AG08395 (cell line): ENCODE data around the gene VAV2.
"Not testable (repeated sequence)": the region's sequence is repeated elsewhere in the genome, so short reads cannot be mapped to it uniquely, and the experiment has no call there.

Source experiments
- DNase-seq: peaks from one replicate; pipeline ENCODE4 v3.0.0; 2012; ENCODE audit warnings: mixed read lengths, low spot score

VAV2 gene

DNA sequence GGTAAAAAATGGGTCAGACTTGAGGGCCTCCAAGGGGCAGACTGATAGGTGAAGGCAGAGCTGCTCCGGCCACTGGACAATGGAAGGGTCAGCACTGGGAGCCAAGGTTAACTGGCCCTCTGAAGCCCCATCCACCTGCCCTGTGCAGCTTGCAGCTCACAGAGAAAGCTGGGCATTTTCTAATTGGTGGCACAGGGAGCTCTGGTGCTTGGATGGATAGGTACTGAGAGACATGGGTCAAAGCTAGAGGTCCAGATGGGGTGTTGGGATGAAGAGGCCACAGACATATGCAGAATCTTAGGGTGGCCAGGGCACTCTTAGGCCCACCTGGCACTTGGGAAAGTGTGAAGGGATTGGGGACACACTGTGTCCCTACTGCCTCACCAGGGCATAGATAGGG, 224.5 kb downstream of the VAV2 start:
- DNase-seq, result no peak

DNA sequence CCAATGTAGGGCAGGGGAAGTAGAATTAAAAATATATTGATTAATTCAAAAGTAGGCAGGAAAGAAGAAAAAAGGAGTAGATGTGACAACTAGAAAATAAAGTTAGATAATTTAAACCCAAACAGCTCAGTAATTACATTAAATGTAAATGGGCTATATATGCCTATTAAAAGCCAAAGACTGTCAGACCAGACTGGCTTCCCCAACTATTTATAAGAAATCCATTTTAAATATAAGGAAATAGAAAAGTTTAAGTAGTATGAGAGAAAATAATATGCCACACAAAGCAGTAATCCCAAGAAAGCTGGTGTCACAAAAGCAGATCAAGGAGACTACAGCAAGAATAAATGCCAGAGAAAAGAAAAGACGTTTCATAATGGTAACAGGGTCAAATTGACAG, 225.1 kb downstream of the VAV2 start:
- DNase-seq, result no peak

DNA sequence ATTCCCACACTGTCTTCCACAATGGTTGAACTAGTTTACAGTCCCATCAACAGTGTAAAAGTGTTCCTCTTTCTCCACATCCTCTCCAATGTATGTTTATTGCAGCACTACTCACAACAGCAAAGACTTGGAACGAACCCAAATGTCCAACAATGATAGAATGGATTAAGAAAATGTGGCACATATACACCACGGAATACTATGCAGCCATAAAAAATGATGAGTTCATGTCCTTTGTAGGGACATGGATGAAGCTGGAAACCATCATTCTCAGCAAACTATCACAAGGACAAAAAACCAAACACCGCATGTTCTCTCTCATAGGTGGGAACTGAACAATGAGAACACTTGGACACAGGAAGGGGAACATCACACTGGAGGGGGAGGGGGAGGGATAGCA, 225.9 kb downstream of the VAV2 start:
- DNase-seq, result not testable (repeated sequence)

DNA sequence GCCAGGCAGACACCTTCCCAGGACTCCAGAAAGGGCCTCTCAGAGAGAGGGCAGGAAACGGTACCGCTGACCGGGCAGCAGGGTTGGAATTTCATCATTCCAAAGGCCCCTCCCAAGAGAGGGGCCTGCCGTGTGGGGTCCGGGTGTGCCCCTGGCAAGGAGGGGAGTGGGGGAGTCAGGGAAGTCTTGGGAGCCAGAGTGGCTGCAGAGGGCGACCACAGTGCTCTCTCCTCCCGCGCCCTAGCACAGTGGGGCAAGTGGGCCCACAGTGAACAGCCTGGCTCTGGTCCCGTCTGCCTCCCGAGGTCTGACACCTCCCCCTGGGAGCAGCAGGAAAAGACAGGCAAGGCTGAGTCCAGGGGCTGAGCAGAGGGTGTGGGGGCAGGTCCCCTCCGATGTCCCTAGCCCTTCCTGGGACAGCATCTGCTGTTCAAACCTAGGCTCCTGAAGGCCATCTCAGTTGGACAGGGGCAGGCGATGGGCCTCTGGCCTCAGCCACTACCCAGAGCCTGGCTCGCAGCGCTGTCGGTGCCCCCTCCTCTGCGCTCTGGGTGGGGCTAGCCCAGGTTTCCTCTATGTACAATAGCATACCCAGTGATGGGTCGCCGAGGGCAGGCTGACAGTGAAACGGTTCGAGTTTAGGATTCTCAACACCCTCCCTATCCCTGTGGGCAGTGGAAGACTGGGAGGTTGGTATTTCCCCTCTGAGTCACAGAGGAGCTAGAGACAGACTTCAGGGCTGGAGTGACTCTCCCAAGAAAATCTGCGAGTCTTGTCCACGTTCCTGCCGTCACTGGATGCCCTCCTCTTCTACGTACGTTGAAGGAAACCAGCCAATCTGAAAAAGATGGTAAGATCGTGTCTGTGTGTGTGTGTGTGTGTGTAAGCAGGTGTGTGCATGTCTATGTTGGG, 228.6 kb downstream of the VAV2 start:
- DNase-seq, result peak; percentile 59

DNA sequence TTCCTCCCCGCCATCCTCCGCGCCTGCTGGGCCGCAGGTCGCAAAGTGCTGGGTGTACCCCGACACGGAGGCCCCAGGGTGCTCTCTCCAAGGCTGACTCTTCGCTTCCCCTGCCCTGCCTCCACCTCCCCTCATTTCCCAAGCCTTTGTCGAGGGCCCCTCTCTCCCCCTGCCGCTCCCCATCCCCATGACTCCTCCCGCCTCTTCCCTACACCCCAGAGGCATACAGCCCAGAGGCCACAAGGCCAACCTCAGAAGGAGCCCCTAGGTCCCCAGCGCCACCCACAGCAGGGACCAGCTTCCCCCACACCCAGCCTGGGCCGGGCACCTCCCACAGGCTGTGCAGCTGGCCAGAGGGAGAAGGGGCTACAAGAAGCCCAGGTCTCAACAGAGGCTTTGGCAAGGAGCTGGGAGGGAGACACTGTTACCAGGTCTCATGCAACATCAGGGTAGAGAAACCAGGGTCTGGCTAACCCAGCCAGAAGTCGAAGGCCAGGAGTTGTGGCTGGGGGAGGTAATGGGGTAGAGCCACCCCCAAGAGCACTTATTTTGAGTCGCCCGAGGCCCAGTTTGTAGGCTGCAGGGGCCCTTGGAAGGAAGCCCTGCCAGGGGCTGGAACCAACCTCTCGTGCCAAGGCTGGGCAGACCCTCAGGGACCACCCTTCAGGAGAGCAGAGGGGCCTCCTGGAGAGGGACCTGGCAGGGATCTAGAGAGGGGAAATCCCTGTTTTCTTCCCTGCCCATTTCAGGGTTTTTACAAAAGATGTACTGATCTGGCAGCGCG, 229.4 kb downstream of the VAV2 start:
- no peak for DNase-seq

DNA sequence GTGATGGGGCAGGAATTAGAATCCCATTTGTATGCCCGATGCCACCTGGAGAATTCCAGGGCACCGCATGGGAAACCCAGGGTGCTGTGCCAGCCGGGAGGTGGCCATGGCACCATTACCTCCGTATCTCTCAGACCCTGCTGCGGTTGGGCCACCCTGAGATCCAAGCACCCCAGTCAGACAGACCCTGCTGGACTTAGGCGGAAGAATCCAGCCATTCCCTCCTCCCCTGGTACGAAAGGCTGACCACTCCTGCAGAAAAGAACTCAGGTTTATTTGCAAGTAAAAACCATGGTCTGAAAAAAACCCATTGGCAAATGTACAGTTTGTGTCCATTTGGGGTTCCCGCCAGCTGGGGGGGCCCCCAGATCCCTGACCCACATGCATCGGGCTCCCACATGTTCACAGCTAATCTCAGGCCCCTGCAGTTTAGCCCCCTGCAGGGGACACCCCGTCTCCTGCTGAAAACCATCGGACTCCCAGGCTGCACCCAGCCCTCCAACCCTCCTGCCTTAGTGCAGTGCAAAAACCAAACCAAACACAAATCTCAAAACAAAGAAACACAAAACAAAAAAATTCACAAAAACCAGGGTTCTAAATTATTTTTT, 230.4 kb downstream of the VAV2 start:
- no peak for DNase-seq

DNA sequence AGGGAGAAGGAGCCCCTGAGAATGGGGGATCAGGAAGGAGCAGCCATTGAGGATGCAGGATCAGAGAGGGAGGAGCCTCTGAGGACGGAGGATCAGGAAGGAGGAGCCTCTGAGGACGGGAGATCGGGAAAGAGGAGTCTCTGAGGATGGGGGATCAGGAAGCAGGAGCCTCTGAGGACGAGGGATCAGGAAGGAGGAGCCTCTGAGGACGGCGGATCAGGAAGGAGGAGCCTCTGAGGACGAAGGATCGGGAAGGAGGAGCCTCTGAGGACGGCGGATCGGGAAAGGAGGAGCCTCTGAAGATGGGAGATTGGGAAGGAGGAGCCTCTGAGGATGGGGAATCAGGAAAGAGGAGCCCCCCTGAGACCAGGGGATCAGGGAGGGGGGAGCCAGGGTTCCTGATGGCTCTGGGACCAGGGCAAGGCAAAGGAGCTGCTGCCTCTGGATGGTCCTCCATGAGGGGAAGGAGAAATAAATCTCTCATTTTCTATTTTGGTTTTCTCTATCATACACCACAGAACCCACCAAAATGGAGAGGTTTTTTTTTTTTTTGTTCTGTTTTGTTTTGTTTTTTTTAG, 231.3 kb downstream of the VAV2 start:
- no peak for DNase-seq

DNA sequence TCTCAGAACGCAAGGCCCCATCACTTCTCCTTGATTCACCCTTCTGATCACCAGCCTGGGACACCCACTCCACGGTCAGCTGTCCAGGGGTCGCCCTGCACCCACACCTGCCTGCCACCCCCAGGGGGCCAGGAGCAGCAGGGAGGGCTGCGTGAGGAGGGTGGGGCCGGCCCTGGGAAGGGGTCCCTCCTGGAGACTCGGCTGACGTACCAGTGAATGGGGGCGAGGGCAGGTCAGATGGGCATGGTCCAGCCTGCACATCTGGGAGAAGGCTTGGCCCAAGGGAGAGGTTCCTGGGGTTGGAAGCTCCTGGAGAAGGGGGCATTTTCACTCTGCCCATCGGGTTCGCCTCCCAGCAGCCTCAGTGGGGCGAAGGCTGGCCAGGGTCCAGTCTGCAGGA, 232.2 kb downstream of the VAV2 start:
- DNase-seq, result no peak

DNA sequence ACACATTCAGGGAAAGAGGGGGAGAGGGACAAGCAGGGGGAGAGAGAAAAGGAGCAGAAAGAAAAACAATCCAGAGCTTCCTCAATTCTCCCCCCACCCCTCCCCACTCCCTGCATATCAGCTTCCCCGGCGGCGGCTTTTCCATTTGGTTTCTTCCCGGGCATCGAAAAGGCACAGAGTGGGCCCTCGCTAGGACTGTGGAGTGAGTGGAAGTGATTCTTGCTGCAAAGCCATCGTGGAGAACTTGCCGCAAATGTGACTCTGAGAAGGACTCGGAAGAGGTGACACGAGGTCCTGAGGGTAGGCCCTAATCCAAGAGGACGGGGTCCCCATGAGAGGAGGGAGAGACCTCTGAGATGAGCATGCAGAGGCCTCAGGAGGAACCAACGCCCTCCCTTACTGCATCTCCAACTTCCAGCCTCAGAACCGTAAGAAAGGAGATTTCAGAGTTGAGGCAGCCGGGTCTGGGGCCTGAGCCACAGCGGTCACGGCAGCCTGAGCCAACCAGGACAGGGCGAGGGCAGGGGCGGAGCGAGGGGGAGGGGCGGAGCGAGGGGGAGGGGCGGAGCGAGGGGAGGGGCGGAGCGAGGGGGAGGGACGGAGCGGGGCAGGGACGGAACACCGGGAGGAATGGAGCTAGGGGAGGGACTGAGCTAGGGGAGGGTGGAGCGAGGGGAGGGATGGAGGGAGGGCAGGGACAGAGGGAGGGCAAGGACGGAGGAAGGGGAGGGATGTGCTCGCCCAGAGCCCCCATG, 232.8 kb downstream of the VAV2 start:
- peak; percentile 52 for DNase-seq

DNA sequence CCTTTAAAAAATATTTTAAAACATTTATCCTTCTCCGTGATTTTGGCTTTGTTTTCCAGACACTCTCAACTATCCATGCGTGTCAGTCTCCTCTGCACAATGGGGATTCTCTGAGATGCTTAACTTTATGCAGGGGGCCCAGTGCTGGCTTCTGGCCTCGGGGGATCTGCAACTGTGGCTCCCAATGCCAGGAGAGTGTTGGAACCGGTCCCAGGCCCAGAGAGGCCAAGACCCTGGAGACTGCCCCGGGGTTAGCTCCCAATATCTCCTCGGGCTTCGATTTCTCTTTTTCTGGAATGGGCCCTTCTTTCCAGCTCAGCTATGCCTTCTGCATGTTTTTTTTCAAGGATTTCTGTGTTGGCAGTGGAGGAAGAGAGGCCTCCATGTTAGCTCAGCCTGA, 233.9 kb downstream of the VAV2 start:
- no peak for DNase-seq

DNA sequence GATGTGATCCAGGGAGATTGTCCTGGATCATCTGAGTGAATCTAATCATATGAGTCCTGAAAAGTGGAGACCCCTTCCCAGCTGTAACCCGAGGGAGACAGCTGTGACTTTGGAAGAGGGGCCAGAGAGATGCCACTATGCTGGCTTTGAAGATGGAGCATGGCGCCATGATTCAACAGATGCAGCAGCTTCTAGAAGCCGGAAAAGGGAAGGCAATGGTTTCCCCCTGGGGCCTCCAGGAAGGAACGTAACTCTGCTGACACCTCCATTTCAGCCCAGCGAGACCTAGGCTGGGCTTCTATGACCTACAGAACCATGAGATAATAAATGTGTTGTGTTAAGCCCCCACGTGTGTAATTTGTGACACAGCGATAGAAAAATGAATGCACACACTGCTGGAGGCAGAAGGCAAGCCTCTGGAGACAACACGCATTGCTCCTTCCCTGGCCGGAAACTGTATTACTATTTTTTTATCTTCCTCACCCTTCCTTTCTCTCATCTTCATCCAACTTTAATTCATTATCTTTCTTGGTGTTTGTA, 237.4 kb downstream of the VAV2 start:
- DNase-seq, result no peak

DNA sequence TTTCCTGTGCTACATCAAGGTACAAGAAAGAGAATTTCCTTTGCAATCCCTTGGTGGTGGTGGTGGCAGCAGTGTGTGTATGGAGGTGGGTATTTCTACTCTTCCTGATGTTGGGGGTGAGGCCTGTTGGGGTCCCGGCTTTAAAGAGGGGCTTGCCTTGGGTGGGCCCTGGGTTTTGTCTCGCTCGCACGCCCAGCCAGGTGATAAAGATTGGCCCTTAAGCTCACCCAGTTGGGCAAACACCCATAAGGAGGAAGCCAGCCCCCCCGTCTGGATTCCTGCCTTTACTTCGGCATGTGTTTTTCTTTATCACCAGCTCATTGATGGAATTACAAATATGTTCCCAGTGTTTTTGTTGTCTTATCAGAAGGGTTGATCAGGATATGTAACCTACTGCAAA, 237.9 kb downstream of the VAV2 start:
- DNase-seq, result no peak

DNA sequence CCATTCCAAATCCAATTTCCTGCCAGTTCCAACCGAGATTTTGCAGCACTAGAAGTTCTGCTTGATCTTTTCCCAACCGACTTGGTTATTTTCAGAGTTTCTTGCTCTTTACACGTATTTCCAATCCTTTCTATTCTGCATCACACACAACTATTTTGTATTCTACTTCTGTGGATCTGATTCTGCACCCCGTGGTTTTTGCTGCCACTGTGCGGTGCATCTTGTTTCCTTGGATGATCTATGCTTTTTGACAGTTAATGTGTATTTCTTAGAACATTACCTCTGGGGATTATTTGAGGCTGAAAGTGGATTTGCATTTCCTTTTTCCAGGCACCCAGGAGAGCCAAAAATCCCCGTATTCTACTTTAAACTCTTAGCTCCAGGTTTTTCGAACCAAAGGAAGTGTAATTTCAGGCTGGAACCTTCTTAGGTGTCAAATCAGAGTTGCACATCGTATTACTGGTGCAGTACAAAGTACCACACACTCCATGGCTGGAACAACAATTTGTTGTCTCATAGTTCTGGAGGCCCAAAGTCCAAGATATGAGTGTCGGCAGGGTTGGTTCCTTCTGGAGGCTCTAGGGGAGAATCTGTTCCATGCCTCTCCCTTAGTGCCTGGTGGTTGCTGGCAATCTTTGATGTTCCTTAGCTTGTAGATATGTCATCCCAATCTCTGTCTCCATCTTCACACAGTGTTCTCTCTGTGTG, 239.2 kb downstream of the VAV2 start:
- no peak for DNase-seq

DNA sequence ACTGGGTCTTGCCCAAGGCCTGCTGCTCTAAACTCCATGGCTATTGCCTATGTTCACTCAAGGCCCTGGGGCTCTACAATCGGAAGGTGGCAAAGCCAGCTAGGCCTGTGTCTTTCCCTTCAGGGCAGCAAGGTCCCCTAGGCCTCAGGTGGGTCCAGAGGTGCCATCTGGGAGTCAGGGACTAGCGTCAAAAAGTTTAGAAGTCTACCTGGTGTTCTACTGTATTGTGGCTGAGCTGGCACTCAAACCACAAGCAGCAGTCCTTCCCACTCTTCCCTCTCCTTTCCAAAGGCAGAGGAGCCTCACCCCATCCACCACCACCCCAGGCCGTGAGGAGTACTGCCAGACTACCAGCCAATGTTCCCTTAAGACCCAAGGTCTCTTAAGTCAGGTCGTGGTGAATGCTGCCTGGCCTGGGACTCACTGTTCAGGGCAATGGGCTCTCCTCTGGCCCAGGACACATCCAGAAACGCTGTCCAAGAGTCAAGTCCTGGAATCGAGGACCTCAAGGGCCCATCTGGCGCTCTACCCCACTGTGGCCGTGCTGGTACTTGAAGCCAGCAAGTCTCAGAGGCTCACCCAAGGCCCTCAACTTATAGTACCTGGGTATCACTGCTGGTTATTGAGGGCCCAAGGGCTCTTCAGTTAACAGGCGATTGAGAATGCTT, 241.0 kb downstream of the VAV2 start:
- no peak for DNase-seq

DNA sequence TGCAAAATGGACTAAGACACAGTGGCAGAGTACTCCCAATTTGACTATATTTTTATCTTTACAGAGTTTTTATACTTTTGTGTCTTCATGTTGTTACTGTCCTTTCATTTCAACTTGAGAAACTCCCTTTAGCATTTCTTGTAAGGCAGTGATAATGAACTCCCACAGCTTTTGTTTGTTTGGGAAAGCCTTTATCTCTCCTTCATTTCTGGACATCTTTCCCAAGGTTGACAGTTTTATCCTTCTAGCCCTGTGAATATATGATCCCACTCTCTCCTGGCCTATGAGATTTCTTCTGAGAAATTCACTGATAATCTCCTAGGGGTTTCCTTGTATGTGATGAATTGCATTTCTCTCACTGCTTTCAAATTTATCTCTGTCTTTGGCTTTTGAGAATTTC, 244.8 kb downstream of the VAV2 start:
- no peak for DNase-seq

DNA sequence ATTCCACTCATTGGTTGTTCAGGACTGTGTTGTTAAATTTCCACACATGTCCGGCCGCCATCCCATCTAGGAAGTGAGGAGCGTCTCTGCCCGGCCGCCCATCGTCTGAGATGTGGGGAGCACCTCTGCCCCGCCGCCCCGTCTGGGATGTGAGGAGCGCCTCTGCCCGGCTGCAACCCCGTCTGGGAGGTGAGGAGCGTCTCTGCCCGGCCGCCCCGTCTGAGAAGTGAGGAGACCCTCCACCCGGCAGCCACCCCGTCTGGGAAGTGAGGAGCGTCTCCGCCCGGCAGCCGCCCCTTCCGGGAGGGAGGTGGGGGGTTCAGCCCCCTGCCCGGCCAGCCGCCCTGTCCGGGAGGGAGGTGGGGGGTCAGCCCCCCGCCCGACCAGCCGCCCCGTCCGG, 247.6 kb downstream of the VAV2 start:
- not testable (repeated sequence) for DNase-seq

DNA sequence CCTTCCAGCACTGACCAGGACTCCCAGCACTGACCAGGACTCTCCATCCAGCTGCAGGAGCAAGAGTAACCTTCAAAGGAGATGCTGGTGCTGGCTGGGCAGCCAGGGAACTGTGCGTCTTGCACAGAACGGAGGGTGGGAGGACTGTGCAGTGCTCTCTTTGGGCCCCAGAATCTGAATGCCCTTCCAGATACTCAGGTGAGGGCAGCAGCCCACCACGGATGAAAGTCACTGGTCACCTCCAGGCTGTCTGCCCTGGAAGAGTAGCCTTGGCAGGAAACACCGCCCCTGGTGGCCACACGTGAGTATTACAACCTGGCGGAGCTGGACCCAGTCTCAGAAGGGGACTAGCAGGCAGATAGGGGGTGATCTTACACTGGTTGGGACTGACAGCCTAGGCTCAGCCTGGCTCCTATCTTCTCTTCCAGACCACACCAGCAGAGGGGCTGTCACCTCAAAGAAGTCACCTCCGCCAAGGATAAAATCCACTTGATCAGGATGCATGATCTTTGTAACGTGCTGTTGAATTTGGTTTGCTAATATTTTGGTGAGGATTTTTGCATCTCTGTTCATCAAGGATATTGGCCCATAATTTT, 249.2 kb downstream of the VAV2 start:
- peak; percentile 89 for DNase-seq

DNA sequence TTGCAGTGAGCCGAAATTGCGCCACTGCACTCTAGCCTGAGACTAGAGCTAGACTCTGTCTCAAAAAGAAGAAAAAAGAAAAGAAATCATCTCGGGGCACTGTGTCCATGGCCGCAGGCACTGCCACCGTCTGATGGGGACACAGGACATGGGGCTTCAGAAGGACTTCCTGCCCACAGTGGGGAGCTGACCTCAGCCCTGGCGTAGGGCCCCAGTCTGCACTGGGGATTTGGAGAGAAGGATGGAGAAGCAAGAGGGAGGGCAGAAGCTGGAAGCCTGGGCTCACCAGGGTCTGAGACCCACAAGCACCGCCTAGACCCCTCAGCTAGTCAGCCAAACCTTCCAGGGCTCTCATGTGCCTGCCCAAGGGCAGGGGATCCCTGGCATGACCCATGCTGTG, 249.9 kb downstream of the VAV2 start:
- DNase-seq, result no peak

DNA sequence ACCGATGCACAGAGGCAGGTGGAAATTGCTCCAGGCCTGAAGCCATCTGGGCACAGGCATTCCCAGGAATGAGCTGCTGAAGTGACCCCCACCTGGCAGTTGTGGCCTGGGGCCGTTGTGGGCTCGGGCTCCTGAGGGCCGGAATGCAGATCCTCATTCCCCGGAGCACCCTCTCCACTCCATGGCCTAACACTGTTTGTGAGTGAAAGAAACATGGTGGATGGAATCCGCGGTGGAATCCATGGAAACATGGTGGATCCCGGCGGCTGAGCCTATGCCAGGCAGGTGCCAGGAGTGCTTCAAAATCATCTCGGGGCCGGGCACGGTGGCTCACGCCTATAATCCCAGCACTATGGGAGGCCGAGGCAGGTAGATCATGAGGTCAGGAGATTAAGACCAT, 250.4 kb downstream of the VAV2 start:
- DNase-seq, result no peak

DNA sequence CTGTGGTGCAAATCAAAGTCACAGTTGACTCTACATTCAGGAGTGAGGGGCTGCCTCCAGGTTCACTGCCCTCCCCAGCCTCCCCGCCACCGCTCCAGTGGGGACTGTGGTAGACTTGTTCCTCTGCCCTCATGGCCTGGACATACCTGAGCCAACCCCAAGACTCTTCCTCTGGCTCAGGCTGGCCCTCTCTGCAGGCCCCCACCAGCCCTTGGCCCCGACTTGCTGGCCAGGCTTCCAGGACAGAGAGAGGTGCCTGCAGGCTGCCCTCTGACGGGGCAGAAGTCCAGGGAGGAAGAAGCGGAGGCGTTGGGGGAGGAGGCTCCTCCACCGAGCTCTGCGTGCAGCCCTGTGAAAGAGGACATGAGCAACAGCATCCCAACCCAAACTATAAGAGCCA, 251.2 kb downstream of the VAV2 start:
- DNase-seq, result no peak
